GM13976 (cell line): ENCODE results near the gene SPEM3.

ENCODE experiments used
- DNase-seq: peaks from one replicate; pipeline ENCODE4 v3.0.0; 2012; ENCODE audit warnings: low spot score
- in situ Hi-C: fragments of 300-500 bp; cut with MboI; formaldehyde crosslinking; loops from one replicate; pipeline ENCODE4 v1.12.0; 2022; ENCODE audit warnings: low sequenced_read_pairs, mixed read lengths, inconsistent platforms; ENCODE audit not compliant: unreplicated experiment
- TF ChIP-seq, protein P1 (sequence below): IDR thresholded peaks from 2 replicates; pipeline ENCODE4 v1.5.1; 2012; ENCODE audit warnings: borderline replicate concordance, mild to moderate bottlenecking; ENCODE audit not compliant: insufficient read depth; ENCODE audit errors: extremely low read depth, missing control alignments, control extremely low read depth

SPEM3 gene

DNA sequence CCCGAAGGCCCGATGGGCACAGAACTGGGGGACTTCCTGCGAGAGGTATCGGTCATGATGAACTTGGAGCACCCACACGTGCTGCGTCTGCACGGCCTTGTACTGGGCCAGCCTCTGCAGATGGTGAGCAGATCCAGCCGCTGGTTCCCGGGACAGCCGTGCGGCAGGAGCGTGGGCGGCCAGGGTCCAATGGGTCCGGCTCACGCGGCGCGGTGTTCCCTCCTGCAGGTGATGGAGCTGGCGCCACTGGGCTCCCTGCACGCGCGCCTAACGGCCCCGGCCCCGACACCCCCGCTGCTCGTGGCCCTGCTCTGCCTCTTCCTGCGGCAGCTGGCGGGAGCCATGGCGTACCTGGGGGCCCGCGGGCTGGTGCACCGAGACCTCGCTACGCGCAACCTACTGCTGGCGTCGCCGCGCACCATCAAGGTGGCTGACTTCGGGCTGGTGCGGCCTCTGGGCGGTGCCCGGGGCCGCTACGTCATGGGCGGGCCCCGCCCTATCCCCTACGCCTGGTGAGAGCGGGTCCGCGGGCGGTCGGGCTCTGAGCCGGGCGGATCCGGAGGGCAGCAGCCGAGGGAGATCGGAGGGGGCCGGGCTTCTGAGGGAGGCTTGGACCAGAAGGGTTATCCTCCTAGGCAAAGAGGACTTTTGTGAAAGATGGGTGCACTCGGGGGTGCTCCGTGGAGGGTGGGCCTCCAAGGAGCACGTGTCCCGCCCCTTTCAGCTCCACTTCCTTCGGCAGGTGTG, 44.7 kb upstream of the SPEM3 start:
- TF ChIP-seq, protein P1, sequence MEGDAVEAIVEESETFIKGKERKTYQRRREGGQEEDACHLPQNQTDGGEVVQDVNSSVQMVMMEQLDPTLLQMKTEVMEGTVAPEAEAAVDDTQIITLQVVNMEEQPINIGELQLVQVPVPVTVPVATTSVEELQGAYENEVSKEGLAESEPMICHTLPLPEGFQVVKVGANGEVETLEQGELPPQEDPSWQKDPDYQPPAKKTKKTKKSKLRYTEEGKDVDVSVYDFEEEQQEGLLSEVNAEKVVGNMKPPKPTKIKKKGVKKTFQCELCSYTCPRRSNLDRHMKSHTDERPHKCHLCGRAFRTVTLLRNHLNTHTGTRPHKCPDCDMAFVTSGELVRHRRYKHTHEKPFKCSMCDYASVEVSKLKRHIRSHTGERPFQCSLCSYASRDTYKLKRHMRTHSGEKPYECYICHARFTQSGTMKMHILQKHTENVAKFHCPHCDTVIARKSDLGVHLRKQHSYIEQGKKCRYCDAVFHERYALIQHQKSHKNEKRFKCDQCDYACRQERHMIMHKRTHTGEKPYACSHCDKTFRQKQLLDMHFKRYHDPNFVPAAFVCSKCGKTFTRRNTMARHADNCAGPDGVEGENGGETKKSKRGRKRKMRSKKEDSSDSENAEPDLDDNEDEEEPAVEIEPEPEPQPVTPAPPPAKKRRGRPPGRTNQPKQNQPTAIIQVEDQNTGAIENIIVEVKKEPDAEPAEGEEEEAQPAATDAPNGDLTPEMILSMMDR: no peak
- peak; percentile 94 for DNase-seq
- in situ Hi-C loops: no loop called here

GRCh38 chr17:7384489-7385081, 44.1 kb upstream of the SPEM3 start:
- TF ChIP-seq, protein P1: no peak
- in situ Hi-C loops: no loop called here
- no peak for DNase-seq

- in situ Hi-C loops: no loop called here
Measured at GRCh38 chr17:7388856-7389255, 39.8 kb upstream of the SPEM3 start.

GRCh38 chr17:7389924-7390910, 38.4 kb upstream of the SPEM3 start:
- TF ChIP-seq, protein P1: no peak
- DNase-seq: no peak
- in situ Hi-C loops: no loop called here

More at GRCh38 chr17:7388856-7389255, 39.8 kb upstream of the SPEM3 start:
- no peak for DNase-seq
- TF ChIP-seq, protein P1: no peak

DNA sequence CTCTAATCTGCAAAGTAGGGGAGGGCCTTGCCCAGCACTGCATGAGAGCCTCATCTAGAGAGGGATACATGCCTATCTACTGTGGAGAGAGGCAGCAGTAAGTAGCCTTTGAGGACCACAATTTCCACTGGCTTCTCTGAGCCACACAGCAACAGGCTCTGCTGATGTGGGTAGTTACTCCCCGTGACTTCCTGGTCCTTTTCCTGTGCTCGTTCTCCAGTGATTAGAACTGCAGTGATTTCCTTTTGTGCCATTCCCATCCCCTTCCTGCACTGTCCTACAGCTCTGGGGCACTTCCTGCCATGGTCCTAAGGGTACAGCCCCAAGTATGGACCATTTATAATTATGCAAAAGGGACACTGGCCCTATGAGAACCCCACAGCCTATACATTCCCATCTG, 37.4 kb upstream of the SPEM3 start:
- TF ChIP-seq, protein P1: no peak
- DNase-seq: no peak
- in situ Hi-C loops: no loop called here
